T-helper 1 cell treated with Interleukin-12 subunit alpha and Interleukin-12 subunit beta and Interleukin-4 antibody, amounts not matched to agents 30 ng/mL and 1 ng/mL, for 36 hours (primary cell): ENCODE results near the gene ULK4. TPM values are rescaled to one million over a fixed set of nuclear protein-coding genes. Genes with fewer than 3 reads are reported as not detected.
"Not testable (repeated sequence)": the region's sequence is repeated elsewhere in the genome, so short reads cannot be mapped to it uniquely, and the experiment has no call there.

Source experiments
- intact Hi-C: fragments of 100-400 bp; cut with micrococcal nuclease; formaldehyde crosslinking; loops from one replicate; pipeline ENCODE4 v1.15.1; 2024
- total RNA-seq: library from RNA; stranded (reverse); gene quantifications from 2 replicates; pipeline ENCODE4 v1.2.3, GENCODE V29; 2022

ULK4 gene
- total RNA-seq, 1 donor from 2014 or later = 9.9 TPM

DNA sequence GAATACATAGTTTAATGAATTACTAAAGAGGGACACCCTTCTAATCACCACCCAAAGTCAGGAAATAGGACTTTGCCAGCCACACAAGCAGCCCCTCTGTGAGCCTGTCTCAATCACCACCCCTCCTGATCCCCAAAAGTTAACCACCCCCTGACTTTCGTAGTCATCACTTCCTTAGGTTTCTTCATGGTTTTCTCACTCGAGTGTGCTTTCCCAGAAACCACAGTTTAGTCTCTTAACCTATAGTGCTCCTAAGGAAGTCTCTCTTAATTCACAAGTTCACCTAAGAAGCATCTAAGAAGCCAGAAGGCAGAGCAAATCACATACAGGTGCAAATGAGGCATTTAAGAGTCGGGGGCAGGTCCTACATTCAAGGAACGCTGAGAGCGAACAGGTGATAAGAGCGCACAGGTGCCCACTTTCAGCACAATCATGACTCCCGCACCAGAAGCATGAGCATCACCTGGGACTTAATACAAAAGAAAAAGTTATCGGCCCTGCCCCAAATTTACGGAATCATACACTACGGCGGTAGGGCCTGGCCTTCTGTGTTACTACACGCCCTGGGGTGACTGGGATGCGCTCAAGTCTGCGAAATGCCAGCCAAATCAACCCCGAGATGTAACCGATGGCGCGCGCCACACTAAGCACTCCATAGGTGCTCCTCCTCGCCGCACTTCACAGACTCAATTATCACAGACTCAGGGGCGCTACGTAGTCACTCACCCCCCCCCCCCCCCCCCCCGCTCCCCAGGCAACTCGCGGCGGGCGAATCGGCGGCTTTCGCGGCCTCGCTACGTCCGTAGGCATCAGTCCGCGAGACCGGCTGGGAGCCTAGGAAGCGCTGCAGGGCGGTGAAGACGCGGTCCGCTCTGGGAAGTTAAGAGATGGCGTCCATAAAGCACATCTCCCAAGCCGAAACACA, 815 bp downstream of the ULK4 start:
- intact Hi-C loops = loop anchor here (5.0 kb wide), 8 partner anchors 201 to 1661 kb away; partner anchors contain the start of genes ANO10, SEC22C, SNRK and VIPR1

DNA sequence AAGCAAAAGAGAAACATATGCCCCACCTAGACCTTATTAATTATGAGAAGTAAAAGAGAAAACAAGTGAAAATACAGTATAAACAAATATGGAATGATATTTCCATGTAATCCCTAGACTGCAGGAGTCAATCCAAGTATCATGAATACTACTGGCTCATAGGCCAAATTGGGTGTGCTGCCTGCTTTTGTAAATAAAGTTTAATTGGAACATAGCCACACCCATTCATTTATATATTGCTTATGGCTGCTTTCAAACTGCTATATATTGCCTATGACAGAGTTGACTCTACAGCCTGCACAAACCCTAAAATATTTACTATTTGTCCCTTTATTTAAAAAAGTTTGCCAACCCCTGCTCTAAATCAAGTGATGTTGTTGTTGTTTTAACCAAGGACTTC, 5.3 kb downstream of the ULK4 start:
- intact Hi-C loops = no loop called here

DNA sequence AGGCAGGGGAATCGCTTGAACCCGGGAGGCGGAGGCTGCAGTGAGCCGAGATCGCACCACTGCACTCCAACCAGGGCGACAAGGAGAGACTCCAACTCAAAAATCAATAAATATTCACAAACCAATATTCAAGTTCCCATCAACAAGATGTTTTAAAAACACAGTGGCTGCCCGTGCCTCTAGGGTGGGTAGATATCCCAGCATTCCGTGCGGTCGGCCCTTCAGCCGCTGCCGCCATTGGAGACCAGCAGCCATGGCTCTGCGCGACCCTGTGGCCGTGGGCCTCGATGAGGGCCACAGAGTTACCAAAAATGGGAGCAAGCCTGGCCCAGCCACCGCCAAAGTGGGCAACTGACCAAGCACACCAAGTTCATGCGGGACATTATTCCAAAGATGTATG, 6.7 kb downstream of the ULK4 start:
- intact Hi-C loops = no loop called here

DNA sequence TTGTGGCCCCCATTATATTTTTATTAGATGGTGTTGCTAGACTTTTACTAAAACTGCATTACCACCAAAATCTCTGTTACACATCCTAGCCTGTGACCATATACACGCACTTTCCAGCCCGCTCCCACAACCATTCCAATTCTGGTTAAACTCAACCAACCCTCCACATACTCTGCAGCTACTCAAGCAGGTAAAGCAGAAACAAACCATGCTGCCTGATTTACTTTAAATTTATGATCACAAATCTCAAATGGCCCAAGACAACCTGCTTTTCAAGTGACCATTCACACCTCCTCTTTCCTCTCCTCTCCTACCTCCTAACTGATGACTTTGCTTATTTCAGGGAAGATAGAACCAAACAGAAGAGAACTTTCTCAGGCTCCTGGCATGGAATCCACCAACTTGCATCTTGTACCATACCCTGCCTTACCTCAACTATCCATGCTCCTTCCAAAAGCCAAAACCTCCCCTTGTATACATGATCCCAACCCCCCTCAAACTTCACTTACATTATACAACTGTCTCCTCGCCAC, 18.5 kb downstream of the ULK4 start:
- intact Hi-C loops = no loop called here

DNA sequence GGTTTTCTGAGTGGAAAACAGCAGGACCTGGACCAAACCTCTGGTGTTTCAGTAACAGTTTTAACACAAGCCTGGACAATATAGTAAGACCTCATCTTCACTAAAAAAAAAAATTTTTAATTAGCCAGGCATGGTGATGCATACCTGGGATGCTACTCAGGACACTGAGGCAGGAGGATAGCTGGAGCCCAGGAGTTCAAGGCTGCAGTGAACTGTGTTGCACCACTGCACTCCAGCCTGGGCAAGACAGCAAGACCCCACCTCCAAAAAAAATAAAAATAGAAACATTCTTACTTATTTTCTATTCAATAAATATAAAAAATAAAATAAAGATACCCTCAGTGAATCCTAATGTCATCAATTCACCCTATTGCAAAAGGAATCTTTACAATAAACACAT, 21.5 kb downstream of the ULK4 start:
- intact Hi-C loops = no loop called here

DNA sequence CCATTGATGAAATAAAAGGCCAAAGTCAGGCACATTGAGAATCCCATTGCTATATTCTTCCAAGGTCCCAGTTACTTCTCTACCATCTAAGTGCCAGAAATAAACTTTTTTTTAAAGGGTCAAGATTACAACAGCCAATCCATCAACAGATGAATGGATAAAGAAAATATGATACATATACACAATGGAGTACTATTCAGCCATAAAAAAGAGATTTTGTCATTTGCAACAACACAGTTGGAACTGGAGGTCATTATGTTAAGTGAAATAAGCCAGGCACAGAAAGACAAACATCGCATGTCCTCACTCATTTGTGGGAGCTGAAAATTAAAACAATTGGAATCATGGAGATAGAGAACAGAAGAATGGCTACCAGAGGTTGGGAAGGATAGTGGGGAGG, 25.5 kb downstream of the ULK4 start:
- intact Hi-C loops = no loop called here

DNA sequence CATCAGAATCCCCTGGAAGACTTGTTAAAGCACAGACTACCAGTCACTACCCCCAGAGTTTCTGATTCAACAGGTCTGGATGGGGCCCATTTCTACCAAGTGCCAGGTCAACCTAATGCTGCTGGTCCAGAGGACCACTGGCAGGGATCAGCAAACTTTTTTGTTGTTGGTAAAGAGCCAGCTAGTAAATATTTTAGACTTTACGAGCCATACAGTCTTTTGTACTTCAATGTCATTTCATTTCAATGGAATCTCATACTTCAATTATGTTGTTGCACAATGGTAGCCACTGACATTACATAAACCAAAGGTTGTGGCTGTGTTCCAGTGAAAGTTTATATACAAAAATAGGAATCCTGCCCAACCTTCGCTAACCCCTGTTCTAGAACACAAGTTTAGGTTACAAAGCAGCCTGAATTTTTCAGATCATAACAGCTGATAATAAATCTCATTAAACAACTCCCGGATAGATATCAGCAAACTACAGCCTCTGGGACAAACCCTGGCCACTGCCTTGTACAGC, 28.7 kb downstream of the ULK4 start:
- intact Hi-C loops = no loop called here

DNA sequence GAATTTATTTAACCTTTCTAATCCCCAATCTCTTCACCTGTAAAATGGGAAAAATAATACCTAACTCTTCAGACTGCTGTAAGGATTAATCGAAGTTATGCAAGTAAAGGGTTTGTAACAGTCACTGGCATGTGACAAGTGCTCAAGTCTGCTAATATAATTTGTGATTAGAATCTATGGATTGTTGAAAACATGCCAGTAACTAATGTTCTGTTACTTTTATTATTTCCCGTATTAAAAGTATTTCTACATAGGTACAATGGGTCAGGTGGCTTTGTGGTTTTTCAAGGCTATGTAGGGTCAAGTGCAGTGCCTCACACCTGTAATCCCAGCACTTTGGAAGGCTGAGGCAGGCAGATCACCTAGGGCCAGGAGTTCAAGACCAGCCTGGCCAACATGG, 29.4 kb downstream of the ULK4 start:
- intact Hi-C loops = no loop called here

DNA sequence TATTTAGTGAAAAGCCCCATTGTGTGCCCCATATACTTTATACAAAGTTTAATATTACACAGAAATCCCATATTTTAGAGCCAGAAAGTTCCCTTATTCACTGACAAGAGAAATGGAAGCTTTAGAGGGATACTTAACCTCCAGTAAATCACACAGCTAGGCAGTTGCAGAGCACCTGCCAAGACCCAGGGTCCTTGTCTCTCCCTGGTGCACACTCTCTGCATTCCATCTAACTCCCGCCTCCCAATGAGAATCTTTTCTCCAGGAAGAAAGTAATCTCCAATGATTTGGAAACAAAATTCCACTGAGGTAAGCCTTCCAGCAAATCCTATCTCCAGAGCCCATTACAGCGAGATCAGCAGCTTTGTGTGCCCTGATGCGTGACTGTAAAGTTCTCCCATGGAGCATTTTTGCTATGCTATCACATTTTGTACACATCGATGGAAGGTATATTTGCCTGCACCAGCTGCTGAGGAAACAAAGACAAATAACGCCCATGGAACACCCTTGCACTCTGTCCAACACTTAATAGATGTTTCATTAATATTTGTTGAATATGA, 41.4 kb downstream of the ULK4 start:
- intact Hi-C loops = no loop called here

DNA sequence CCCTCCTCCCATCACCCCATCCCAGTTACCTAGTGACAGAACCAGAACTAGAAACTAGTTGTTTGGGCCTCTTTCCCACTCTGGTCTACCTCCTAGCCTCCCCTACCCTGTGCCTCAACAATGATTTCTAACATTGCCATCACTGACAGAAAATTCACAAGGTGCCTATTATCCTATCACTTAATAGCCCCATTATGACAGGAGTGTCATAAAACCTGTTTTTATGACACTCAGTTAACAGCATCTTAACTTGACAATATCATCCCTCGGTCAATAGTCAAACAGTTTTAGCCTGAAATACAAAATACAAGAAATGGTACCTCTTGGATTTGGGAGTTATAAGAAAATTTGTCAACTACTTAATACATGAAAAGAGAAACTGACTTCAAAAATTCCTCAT, 46.5 kb downstream of the ULK4 start:
- intact Hi-C loops = no loop called here

DNA sequence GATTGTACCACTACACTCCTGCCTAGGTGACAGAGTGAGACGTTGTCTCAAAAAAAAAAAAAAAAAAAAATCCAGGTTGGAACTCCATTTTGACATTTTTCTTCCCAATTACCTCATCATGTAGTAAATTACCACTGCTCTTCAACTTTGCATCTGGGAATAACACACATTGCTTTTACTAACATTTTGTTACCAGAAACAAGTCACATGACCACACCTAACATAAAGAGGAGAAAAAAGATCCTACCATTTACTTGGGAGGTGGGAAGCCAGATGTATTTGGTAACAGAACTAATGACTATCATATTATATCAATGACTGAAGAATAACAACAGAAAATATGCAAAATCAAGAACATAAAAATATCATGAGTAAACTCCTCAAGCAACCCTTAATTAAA, 49.6 kb downstream of the ULK4 start:
- intact Hi-C loops = no loop called here

DNA sequence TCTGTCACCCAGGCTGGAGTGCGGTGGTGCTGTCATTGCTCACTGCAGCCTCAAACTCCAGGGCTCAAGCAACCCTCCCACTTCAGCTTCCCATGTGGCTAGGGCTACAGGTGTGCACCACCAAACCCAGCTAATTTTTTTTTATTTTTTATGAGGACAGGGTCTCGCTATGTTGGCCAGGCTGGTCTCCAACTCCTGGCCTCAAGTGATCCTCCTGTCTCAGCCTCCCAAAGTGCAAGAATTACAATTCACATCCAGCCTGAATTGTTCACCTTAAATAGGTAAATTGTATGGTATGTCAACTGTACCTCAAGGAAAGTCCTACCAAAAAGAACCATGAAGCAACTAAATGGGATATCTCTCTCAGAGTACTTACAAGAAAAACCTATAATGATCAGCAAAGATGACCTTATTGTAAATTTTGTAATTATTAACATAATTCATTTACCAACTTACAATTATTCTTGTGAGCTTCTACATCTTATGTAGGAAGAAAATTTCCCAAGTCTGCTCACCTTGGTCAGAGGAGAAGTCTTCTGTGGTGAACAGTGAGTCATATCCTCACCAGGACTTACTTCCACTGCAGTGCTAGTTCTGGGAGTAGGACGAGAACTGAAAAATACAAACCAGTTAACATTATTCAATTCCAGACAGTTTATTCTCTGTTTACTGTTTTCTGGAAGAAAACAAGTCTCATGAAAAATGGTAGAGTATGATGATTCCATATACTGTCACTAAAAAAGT, 54.4 kb downstream of the ULK4 start:
- intact Hi-C loops = no loop called here

DNA sequence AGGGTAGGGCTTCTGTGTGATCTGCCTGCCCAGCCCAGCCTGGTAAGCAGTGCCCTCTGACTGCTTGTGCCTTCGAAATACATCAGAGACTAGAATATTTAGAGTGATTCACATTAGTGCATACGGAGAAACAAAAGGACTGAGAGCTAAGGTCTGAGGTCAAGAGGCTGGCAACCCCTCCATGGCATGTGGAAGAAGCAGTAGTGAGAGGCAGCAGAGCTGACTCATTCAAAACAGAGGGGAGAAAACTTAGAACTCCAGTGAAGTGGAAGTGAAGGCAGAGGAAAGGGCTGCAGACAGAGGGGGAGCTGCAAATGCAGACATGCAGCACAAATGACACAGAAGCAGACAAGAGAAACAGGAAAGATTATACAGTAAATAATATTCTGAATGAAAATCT, 61.6 kb downstream of the ULK4 start:
- intact Hi-C loops = no loop called here

DNA sequence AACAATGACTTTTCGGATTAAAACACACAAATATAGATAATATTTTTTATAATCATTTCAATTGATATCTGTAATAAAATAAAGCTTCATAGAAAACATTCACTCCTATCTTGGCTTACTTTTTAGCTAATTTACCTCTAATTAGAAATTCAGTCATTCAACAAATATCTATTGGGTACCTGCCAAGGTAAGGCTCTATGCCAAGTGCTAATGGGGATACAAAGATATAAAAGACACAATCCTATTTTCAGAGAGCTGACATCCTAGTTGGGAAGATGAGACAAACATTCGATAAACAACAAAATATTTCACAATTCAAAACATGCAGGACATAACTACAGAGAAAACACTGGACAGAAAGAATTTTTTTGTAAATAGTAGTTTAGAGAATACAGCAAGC, 63.3 kb downstream of the ULK4 start:
- intact Hi-C loops = no loop called here

DNA sequence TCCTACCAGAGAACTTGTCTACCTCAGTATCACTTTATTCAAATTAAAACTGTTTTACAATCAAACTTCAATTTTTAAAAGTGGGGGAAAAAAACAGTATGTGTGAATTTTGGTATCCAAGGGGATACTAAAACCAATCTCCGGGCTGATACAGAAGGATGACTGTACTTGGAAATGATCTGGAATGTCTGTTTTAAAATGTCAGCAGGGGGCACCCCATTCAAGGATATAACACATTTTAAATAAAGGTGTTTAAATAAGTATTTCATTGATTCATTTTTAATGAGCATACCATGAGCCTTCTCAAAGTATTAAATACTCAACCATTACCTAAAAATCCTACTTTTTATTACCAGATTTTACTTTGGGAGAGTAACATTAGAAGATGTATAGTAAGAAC, 67.9 kb downstream of the ULK4 start:
- intact Hi-C loops = loop anchor here (1.0 kb wide), 3 partner anchors 205 to 549 kb away; no protein-coding TSS in a partner anchor

DNA sequence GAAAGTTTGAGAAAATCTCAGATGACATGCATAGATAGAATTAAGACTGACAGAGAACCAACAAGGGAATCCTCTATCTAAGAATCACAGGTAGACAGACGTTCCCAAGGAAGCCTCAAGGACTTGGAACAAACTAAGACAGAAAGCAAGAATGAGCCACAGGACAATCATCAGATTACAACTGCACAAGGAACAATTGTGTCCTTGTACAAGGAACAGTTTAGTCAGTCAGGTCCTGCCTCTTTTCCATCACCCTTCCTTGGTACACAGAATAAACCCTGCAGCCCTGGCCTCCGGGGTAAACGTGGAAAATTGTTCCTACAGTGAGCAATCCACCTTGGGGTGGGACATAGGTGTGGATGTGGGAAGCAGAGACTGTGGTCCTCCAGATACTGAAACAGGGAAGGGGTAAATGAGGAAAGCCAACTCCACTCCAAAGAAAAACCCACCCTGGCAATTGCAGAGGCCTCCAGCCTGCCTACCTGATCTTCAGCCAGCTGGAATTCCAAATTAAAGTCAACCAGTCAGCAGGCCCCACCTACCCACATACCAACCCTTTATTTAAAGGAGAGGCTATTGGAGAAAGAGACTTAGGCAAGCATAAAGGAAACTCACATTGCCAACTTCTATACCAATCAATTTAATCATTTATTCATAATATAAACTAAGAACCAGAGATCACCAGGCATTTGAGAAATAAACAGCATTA, 73.4 kb downstream of the ULK4 start:
- intact Hi-C loops = no loop called here

DNA sequence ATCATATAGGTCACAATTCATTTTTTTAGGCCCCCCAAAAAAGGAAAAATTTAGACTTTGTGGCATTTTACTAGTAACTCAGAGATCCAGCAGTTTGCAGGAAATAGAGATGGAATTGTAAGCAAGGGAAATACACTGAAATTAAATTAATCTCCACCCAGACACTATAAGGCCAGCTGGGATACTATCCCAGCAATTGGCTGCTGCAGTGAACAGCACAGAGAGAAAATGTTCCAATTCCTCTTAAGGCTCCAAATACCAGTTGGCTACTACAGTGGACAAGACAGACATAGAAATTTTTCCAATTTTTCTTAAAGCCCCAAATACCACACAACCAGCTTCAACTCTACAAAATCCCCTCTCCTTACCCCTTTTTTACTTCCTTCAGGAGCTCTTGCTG, 78.9 kb downstream of the ULK4 start:
- intact Hi-C loops = loop anchor here (5.0 kb wide), 1 partner anchor 681 kb away; no protein-coding TSS in a partner anchor

DNA sequence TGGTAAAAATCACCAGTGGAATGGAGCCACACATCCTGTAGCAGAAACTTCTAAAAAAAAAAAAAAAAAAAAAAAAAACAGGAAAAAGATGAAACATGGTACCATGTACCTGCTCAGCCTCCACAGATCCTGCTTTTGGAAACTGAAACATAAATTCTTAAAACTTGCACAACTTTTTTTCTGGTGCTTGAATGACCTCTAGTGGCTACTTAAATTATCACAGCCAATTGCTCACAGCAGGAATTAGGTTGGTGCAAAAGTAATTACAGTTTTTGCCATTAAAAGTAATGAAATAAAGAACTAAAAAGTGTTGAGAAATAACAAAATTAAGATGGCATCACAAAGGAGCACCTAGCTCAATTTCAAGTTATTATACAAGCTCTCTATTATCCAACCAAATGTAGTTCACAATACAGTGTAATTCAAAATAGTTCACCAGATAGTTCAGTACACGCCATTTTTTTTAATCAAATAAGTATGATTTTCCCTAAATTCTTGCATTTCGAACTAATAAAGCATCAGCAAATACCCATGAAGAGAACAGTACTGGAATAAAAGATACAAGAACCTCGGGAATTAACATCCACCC, 80.6 kb downstream of the ULK4 start:
- intact Hi-C loops = loop anchor here (1.0 to 5.0 kb wide), 6 partner anchors 218 to 1689 kb away; no protein-coding TSS in a partner anchor

DNA sequence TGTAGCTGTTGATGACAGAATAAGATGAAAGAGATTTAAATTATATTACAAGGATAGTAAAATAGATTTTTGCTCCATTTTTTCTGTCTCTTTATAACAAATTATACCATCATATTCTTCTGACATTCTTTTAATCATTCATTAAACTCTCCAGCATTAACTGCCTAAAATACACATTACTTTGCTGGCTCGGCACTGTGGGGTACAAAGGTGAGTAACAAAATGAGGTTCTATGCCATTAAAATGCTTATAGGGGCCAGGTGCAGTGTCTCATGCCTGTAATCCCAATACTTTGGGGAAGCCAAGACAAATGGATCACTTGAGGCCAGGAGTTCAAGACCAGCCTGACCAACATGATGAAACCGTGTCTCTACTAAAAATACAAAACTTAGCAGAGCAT, 81.5 kb downstream of the ULK4 start:
- intact Hi-C loops = loop anchor here (2.0 to 5.0 kb wide), 2 partner anchors 678 to 1688 kb away; no protein-coding TSS in a partner anchor

DNA sequence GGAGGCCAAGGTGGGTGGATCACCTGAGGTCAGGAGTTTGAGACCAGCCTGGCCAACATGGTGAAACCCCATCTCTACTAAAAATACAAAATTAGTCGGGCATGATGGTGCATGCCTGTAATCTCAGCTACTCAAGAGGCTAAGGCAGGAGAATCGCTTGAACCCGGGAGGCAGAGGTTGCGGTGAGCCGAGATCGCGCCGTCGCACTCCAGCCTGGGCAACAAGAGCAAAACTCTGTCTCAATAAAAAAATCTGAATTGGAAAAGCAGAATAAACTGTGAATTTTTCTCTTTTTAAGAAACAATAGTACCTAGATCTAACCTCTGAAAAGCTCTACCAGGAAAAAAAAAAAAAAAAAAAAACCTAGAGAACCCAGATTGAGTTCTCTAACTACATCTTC, 84.2 kb downstream of the ULK4 start:
- intact Hi-C loops = not testable (repeated sequence)
